ENCODE measurements around the gene ANO9.
A peak's percentile ranks its signal among the peaks of the same experiment; 100 is the strongest.

The ANO9 gene

DNA sequence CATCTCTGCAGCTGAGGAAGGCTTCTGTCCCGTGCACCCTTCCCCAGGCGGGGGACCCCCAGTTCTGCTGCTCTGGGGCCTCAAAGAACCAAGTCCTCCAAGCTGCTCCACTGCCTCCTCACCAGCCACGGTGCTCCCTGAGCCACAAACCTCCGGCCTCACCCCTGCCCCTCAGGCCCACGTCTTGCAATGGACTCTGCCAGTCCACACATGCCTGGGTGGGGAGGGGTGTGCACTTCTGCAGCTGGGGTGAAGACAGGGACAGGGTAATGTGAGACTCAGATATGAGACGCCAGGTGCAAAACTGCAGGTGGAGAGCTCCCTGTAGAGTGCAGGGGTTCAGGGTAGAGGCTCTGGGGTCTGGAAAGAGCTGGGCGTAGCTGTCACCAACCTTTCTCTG, 5.1 kb upstream of the ANO9 start:
- TF ChIP-seq, protein P1, sequence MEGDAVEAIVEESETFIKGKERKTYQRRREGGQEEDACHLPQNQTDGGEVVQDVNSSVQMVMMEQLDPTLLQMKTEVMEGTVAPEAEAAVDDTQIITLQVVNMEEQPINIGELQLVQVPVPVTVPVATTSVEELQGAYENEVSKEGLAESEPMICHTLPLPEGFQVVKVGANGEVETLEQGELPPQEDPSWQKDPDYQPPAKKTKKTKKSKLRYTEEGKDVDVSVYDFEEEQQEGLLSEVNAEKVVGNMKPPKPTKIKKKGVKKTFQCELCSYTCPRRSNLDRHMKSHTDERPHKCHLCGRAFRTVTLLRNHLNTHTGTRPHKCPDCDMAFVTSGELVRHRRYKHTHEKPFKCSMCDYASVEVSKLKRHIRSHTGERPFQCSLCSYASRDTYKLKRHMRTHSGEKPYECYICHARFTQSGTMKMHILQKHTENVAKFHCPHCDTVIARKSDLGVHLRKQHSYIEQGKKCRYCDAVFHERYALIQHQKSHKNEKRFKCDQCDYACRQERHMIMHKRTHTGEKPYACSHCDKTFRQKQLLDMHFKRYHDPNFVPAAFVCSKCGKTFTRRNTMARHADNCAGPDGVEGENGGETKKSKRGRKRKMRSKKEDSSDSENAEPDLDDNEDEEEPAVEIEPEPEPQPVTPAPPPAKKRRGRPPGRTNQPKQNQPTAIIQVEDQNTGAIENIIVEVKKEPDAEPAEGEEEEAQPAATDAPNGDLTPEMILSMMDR (IDR thresholded peaks at IDR 0.05; ENCODE audit: low read depth, low read length) = no peak
- no peak overlapping the region for H3K4me3 ChIP-seq (replicated peaks in 1 of 2; ENCODE audit: low read depth in 2 of 2, low read length in 2 of 2)
- DNase-seq (ENCODE audit: low read depth in 2 of 2) = no peak

DNA sequence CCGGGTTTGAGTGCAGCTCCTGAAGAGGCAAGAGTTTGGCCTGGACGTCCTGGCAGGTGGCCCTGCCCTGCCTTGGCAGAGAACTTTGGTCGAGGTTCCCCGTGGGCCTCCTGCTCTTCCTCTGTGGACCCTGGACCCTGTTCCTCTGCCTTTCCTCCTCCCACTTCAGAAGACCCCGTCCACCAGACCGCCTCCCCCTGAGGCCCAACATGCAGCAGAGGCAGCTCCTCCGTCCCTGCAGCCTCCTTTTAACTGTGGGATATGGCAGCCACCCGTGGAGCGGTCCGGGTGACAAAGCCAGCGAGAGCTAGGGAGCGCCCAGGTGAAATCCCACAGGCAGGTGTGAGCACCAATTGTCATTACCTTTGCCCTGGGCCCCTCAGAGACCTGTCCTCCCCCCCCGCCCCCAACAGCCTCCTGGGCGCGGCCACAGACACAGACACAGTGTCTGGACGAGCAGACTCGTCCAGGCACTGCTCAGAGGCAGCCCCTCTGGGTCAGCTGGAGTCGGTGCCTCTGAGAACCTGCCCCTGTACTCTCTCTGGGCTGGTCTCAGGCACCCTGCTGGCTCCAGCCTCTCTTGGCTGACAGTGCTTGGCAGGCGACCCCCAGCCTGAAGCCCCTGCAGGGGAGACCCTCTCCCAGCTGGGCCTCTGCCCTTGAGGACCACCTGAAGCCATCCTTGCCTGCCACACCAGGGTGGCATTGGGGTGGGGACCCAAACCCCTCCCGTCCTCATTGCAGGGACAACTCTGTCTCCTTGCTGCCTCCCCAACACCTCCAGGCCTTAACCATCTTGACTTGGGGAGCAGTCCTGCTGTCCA, 4.2 kb upstream of the ANO9 start:
- no peak for DNase-seq (ENCODE audit: low read depth in 2 of 2)
- TF ChIP-seq, protein P1 (IDR thresholded peaks at IDR 0.05; ENCODE audit: low read depth, low read length) = no peak
- no peak overlapping the region for H3K4me3 ChIP-seq (replicated peaks in 1 of 2; ENCODE audit: low read depth in 2 of 2, low read length in 2 of 2)

DNA sequence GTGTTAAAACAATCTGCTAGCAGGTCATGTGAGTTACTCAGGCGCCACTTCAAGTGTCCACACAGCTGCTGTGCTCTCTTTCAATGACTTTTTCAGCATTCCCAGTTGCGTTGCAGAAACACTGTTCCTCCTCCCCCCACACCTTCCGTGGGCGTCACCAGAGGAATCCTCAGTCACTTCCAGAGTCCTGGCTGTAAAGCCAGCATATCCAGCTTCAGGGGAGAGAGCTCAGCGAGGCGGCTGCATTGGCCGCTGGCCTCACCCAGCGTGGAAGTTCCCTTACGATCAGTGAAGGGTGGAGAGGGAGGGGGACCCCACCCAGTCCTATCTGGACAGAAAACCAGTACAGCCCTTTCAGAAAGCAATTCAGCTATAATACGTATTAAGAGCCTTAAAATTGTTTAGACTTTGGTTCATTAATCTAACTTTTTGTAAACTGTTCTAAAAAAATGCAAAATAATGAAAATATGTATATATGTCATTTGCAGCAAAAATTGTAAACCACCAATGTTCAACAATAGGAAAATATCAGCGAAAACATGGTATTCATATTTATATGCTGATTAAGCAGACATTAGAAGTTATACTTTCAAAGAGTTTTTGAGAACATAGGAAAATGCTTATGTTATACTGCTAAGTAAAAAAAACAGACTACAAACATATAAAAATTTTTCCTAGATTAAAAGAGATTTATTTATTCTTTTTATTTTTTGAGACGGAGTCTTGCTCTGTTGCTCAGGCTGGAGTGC, 2.8 kb upstream of the ANO9 start:
- no peak overlapping the region for H3K4me3 ChIP-seq (replicated peaks in 1 of 2; ENCODE audit: low read depth in 2 of 2, low read length in 2 of 2)
- TF ChIP-seq, protein P1 (IDR thresholded peaks at IDR 0.05; ENCODE audit: low read depth, low read length) = no peak
- peak; percentile 18 to 52 for DNase-seq (ENCODE audit: low read depth in 2 of 2)

DNA sequence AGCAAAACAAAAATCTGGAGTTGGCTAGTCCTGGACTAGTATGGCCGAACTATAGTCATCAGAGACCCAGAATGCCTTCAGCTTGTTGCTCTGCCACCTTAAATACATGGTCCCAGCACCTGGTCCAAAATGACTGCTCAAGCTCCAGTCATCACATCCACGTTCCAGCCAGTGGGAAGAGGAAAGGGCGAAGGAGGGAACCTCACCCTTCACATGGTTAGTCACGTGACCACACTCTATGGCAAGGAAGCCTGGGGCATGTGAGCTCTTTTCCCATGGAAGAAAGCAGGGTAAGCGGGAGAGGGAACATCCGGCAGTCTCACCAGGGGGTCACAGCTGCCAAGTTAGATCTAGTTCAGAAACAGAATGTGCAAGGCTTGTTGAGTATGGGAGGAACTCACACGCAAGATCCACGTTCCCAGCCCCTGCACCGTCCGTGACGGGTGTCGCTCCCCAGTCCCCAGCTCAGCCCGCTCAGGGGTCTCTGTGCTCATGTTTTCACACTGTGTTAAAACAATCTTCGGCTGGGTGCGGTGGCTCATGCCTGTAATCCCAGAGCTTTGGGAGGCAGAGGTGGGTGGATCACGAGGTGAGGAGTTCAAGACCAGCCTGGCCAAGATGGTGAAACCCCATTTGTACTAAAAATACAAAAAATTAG, 1.9 kb upstream of the ANO9 start:
- H3K4me3 ChIP-seq (replicated peaks in 1 of 2; ENCODE audit: low read depth in 2 of 2, low read length in 2 of 2) = no peak overlapping the region
- peak; percentile 30 to 35 for DNase-seq (ENCODE audit: low read depth in 2 of 2)
- TF ChIP-seq, protein P1 (IDR thresholded peaks at IDR 0.05; ENCODE audit: low read depth, low read length) = no peak

DNA sequence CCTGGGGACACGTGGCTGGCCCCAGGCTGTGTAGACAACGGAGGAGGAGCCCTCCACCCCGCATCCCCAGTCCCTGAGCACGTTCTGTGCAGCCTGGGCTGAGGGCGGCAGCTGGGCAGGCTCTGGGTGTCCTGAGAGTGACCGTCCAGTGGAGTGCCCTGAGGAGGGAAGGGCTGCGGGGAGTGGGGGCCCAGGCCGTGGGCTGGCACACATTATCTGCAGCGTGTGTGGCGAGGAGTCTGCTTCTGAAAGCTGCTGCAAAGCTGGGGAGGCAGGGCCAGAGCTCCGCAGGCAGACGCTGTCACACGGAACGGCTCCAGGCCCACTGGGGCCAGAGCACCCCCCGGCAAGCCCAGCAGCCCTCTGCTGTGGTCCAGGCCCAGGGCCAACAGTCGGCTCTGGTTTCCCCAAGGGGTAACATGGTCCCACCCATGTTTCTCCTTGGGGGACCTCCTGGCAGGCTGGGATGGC, 835 bp upstream of the ANO9 start:
- no peak overlapping the region for H3K4me3 ChIP-seq (replicated peaks in 1 of 2; ENCODE audit: low read depth in 2 of 2, low read length in 2 of 2)
- TF ChIP-seq, protein P1 (IDR thresholded peaks at IDR 0.05; ENCODE audit: low read depth, low read length) = no peak
- DNase-seq (ENCODE audit: low read depth in 2 of 2) = no peak

DNA sequence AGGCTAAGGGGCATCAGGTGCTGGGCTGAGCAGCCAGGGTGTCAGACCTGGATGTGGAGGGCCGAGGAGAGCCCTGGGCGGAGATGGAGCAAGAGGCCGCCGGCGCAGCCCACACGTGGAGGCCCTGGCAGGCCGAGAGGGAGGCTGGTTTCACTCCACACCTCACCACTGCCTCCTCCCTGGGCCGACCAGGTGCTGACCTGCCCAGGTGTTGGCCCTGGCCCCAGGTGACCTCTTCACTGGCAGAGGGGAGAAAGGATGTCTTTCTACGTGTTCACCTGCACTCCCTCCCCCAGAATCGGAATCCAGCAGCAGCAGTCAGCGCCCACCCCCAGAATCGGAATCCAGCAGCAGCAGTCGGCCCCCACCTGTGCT, 781 bp downstream of the ANO9 start:
- H3K4me3 ChIP-seq (replicated peaks in 1 of 2; ENCODE audit: low read depth in 2 of 2, low read length in 2 of 2) = no peak overlapping the region
- TF ChIP-seq, protein P1 (IDR thresholded peaks at IDR 0.05; ENCODE audit: low read depth, low read length) = no peak
- DNase-seq (ENCODE audit: low read depth in 2 of 2) = no peak

Measured in cardiac fibroblast (primary cell).